Measurements from ENCODE around the gene SLC27A3.

SLC27A3 gene

DNA sequence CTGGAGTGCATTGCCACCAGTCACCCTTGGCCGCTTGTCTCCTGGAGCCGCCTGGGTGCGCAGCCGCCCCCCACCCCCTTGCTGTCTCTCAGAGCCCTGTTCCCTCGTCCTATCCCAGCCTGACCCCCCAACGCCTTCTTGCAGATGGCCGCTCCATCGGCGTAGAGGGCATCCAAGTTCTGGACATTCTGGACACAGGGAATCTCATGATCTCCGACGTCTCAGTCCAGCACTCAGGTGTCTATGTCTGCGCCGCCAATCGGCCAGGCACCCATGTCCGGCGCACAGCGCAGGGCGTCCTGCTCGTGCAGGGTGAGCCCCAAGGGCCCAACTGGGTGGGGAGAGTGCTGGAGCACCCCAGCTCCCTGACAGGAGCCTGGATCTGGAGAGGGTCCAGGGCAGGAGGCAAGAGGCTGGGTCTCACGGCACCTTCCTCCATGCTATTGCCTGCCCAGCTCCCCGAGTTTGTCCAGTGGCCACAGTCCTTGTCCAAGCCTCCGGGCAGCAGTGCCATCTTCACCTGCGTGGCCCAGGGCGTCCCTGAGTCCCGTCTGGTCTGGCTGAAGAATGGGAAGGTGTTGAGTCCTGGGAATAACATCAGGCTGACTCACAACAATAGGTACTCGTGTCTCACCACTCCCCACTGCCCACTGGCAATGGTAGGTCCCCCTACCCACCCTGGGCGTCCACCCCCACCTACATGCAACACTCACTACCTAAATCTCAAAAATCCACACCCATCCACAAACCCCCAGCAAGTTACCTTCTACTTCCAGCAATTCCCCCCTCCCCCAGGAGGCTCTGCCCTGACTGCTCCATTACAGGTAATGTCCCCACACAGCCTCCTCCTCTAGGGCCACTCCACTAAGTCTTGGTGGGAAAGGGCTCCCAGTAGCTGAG lies 24.6 kb downstream of the SLC27A3 start:
- Histone ChIP-seq H3F3A (ENCODE audit: control insufficient read depth, insufficient read depth) (peaks cover 4% of the 10 kb centered on the region; the same call in 1 of the 2 replicates), H3K27ac (ENCODE audit: low read depth, low read length) (no peak overlapping the region), H3K27me3 (ENCODE audit: control insufficient read depth, low read length) (no peaks in the 10 kb centered on the region), H3K79me2 (ENCODE audit: control insufficient read depth, low read length) (no peaks in the 10 kb centered on the region), H3K9me3 (ENCODE audit: control insufficient read depth, insufficient read depth, low read length) (no peaks in the 10 kb centered on the region), H3K4me2 (ENCODE audit: low read length) (no peak overlapping the region), H3K9me2 (replicated peaks; ENCODE audit: control insufficient read depth, low read length) (no peaks in the 10 kb centered on the region), H3K4me1 (ENCODE audit: control insufficient read depth, low read length) (peaks cover 4% of the 10 kb centered on the region; the same call in 1 of the 2 replicates), H3K4me3 (ENCODE audit: low read length) (no peak overlapping the region), H3K36me3 (ENCODE audit: control insufficient read depth, low read length) (peaks cover 7% of the 10 kb centered on the region; the same call in 1 of the 2 replicates), H4K20me1 (ENCODE audit: control insufficient read depth, insufficient read depth, low read depth, low read length) (no peaks in the 10 kb centered on the region)
- no peak for TF ChIP-seq EZH2phosphoT487 (IDR thresholded peaks at IDR 0.05; ENCODE audit: borderline replicate concordance, low read length)
- TF ChIP-seq CTCF (IDR thresholded peaks at IDR 0.05; ENCODE audit: low read depth, low read length, poor library complexity, severe bottlenecking), result no peak

DNA sequence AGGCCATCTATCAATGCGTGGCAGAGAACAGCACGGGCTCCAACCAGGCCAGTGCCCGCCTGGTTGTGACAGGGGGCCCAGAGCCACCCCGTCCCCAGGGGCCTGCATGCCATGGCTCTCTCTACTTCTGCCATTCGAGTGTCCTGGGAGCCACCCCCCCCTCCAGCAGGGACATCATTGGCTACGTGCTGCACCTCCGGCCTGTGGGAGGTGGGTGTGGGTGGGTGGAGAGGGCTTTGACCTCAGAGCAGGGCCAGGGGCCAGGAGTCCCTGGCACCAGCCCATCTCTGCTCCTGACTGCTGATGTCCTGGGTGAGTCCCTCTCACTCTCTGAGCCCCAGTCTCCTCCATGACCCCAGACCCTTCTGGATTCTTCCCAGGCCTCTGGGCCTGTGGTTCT lies 25.3 kb downstream of the SLC27A3 start:
- Histone ChIP-seq H3K27me3 (ENCODE audit: control insufficient read depth, low read length) (no peaks in the 10 kb centered on the region), H4K20me1 (ENCODE audit: control insufficient read depth, insufficient read depth, low read depth, low read length) (no peaks in the 10 kb centered on the region), H3F3A (ENCODE audit: control insufficient read depth, insufficient read depth) (peaks cover 5% of the 10 kb centered on the region), H3K4me2 (ENCODE audit: low read length) (no peak overlapping the region), H3K9me2 (replicated peaks; ENCODE audit: control insufficient read depth, low read length) (no peaks in the 10 kb centered on the region), H3K36me3 (ENCODE audit: control insufficient read depth, low read length) (peaks cover 7% of the 10 kb centered on the region), H3K79me2 (ENCODE audit: control insufficient read depth, low read length) (no peaks in the 10 kb centered on the region), H3K4me1 (ENCODE audit: control insufficient read depth, low read length) (peaks cover 11% of the 10 kb centered on the region), H3K4me3 (ENCODE audit: low read length) (no peak overlapping the region), H3K27ac (ENCODE audit: low read depth, low read length) (no peak overlapping the region), H3K9me3 (ENCODE audit: control insufficient read depth, insufficient read depth, low read length) (no peaks in the 10 kb centered on the region)
- TF ChIP-seq CTCF (IDR thresholded peaks at IDR 0.05; ENCODE audit: low read depth, low read length, poor library complexity, severe bottlenecking), result no peak
- TF ChIP-seq EZH2phosphoT487 (IDR thresholded peaks at IDR 0.05; ENCODE audit: borderline replicate concordance, low read length), result no peak

- Histone ChIP-seq H3K4me2 (ENCODE audit: low read length) (no peak overlapping the region), H3K79me2 (ENCODE audit: control insufficient read depth, low read length) (no peaks in the 10 kb centered on the region), H3K27ac (ENCODE audit: low read depth, low read length) (no peak overlapping the region)
These were observed 25.9 kb downstream of the SLC27A3 start for GRCh38 chr1:153801028-153801625.

More at GRCh38 chr1:153801028-153801625, 25.9 kb downstream of the SLC27A3 start:
- Histone ChIP-seq H3K9me3 (ENCODE audit: control insufficient read depth, insufficient read depth, low read length) (no peaks in the 10 kb centered on the region), H3K4me1 (ENCODE audit: control insufficient read depth, low read length) (peaks cover 17% of the 10 kb centered on the region), H3K27me3 (ENCODE audit: control insufficient read depth, low read length) (no peaks in the 10 kb centered on the region), H4K20me1 (ENCODE audit: control insufficient read depth, insufficient read depth, low read depth, low read length) (no peaks in the 10 kb centered on the region), H3K9me2 (replicated peaks; ENCODE audit: control insufficient read depth, low read length) (no peaks in the 10 kb centered on the region), H3K36me3 (ENCODE audit: control insufficient read depth, low read length) (peaks cover 7% of the 10 kb centered on the region), H3F3A (ENCODE audit: control insufficient read depth, insufficient read depth) (peaks cover 10% of the 10 kb centered on the region), H3K4me3 (ENCODE audit: low read length) (no peak overlapping the region)
- TF ChIP-seq EZH2phosphoT487 (IDR thresholded peaks at IDR 0.05; ENCODE audit: borderline replicate concordance, low read length) (no peak), CTCF (IDR thresholded peaks at IDR 0.05; ENCODE audit: low read depth, low read length, poor library complexity, severe bottlenecking) (no peak)
